ENCODE data around the gene DCUN1D1. TPM values are rescaled to one million over a fixed set of nuclear protein-coding genes. Genes with fewer than 3 reads are reported as not detected.

Gene DCUN1D1
- 10 to 100 TPM; 15.7 to 41.5 (median 31.9) TPM for total RNA-seq
- long read RNA-seq, full-length matches to known transcripts: 1 of 3 reads
- long read RNA-seq, partial matches to known transcripts: 1 of 3 reads
- long read RNA-seq, other reads (novel, unspliced or antisense): 1 of 3 reads

DNA sequence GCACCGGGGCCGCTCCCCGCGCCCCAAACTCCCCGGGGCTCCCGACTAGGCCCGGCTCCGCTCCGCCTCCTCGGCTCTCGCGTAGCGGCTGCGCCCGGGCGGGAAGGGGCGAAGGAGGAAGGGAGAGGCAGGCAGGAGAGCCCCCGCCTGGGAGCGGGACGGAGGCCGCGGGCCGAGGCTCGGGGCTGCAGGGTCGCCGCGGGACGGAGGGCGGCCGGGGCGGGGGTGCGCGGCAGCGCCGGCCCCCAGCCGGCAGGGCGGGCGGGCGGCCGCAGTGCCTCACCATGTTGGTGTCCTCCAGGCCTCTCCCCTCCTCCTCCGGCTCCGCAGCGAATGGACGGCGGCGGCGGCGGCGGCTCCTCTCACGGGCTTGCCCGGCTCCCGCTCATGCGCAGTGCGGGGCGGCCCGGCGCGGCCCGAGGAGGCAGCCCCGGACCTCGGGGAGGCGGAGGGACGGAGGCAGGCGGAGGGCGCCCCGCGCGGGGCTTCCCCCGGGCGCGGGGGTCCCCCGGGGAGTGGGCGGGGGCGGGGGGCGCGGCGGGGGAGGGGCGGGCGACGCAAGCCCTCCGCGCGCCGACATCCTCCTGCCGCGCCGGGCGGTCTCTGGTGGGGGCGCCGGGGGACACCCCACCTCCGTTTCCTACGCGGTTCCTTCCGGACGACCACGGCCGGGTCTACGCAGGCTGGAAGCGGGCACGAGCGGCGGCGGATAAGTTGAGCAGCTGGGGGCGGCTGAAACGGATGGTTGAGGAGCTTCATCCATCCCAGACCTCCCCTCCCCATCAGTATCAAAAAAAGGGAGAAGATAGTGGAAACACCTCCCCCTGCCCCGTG, at the start of gene DCUN1D1:
DCUN1D1 (minus strand) TSS at position 335 of the 834 bp plus-strand sequence; CDS start at position 286, 49 bp downstream.
- TF ChIP-seq, protein P1, sequence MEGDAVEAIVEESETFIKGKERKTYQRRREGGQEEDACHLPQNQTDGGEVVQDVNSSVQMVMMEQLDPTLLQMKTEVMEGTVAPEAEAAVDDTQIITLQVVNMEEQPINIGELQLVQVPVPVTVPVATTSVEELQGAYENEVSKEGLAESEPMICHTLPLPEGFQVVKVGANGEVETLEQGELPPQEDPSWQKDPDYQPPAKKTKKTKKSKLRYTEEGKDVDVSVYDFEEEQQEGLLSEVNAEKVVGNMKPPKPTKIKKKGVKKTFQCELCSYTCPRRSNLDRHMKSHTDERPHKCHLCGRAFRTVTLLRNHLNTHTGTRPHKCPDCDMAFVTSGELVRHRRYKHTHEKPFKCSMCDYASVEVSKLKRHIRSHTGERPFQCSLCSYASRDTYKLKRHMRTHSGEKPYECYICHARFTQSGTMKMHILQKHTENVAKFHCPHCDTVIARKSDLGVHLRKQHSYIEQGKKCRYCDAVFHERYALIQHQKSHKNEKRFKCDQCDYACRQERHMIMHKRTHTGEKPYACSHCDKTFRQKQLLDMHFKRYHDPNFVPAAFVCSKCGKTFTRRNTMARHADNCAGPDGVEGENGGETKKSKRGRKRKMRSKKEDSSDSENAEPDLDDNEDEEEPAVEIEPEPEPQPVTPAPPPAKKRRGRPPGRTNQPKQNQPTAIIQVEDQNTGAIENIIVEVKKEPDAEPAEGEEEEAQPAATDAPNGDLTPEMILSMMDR (IDR thresholded peaks at IDR 0.05): no peak
- TF ChIP-seq POLR2A (IDR thresholded peaks at IDR 0.05): peak; percentile 84
- no peaks in the 10 kb centered on the region for H3K9me3 ChIP-seq

DNA sequence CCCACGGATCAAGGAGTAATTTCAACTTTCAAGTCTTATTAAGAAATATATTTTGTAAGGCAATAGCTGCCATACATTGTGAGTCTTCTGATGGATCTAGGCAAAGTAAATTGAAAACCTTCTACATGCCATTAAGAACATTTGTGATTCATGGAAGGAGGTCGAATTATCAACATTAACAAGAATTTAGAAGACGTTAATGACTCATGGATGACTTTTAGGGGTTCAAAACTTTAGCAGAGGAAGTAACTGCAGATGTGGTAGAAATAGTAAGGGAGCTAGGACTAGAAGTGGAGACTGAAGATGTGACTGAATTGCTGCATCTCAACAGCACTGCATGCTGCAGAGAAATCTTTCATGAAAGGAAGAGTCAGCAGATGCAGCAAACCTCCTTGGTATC, 48.1 kb upstream of the DCUN1D1 start:
- no peaks in the 10 kb centered on the region for H3K27me3 ChIP-seq
- ATAC-seq: no peak
- H3K36me3 ChIP-seq: peaks cover 0 to 6% (median 0%) of the 10 kb centered on the region in 4 donors
- H3K4me3 ChIP-seq: no peak overlapping the region
- 72% methylated on average over 3 of the region's 3 CpGs for WGBS (ENCODE audit: insufficient coverage, low coverage, low lambda C conversion rate, missing lambda C conversion rate)
- intact Hi-C loops (cut with DNase I): no loop called here
- H3K4me1 ChIP-seq: peaks cover 0 to 19% (median 6%) of the 10 kb centered on the region in 4 donors
- H3K27ac ChIP-seq: no peak overlapping the region
- no peak for TF ChIP-seq POLR2A (IDR thresholded peaks at IDR 0.05)
- TF ChIP-seq, protein P1 (IDR thresholded peaks at IDR 0.05): no peak
- DNase-seq: no peak
- H3K9me3 ChIP-seq: no peaks in the 10 kb centered on the region

More for the DNA sequence above, at the start of gene DCUN1D1:
- ATAC-seq: peak; percentile 92 to 96 (median 94)
- Histone ChIP-seq H3K4me1 (peaks cover 0 to 27% (median 8%) of the 10 kb centered on the region in 4 donors), H3K36me3 (no peaks in the 10 kb centered on the region), H3K27ac (peak within 1 kb of the TSS; percentile 78 to 85 (median 80)), H3K27me3 (no peaks in the 10 kb centered on the region), H3K4me3 (peak within 1 kb of the TSS; percentile 89 to 95 (median 92))
- intact Hi-C loops (cut with DNase I): no loop called here
- DNase-seq: peak; percentile 95
- WGBS (ENCODE audit: insufficient coverage, low coverage, low lambda C conversion rate, missing lambda C conversion rate): 0% methylated on average over 3 of the region's 106 CpGs

- H3K4me1 ChIP-seq: peaks cover 0 to 11% (median 4%) of the 10 kb centered on the region in 4 donors
- no peak for ATAC-seq
- TF ChIP-seq, protein P1 (IDR thresholded peaks at IDR 0.05): no peak
- no peak for TF ChIP-seq POLR2A (IDR thresholded peaks at IDR 0.05)
- intact Hi-C loops (cut with DNase I): no loop called here
- no peak overlapping the region for H3K27ac ChIP-seq
- no peaks in the 10 kb centered on the region for H3K27me3 ChIP-seq
- H3K36me3 ChIP-seq: peaks cover 0 to 6% (median under 1%) of the 10 kb centered on the region in 4 donors
- WGBS (ENCODE audit: insufficient coverage, low coverage, low lambda C conversion rate, missing lambda C conversion rate): 100% methylated on average over 1 of the region's 1 CpG
- H3K4me3 ChIP-seq: no peak overlapping the region
- DNase-seq: no peak
- no peaks in the 10 kb centered on the region for H3K9me3 ChIP-seq
These were observed 46.9 kb upstream of the DCUN1D1 start for GRCh38 chr3:183027276-183027675.

- ATAC-seq: peak; percentile 34 to 82 (median 68)
- no peak overlapping the region for H3K4me3 ChIP-seq
- peak overlapping the region in 1 of 3 donors; percentile 19 for H3K27ac ChIP-seq
- H3K4me1 ChIP-seq: peaks cover 0 to 11% (median 3%) of the 10 kb centered on the region in 4 donors
- H3K36me3 ChIP-seq: peaks cover 0 to 38% (median 11%) of the 10 kb centered on the region in 4 donors
- TF ChIP-seq, protein P1 (IDR thresholded peaks at IDR 0.05): no peak
- TF ChIP-seq POLR2A (IDR thresholded peaks at IDR 0.05): no peak
- no peaks in the 10 kb centered on the region for H3K27me3 ChIP-seq
- DNase-seq: no peak
- intact Hi-C loops (cut with DNase I): no loop called here
- WGBS (ENCODE audit: insufficient coverage, low coverage, low lambda C conversion rate, missing lambda C conversion rate): 37% methylated on average over 3 of the region's 3 CpGs
- H3K9me3 ChIP-seq: no peaks in the 10 kb centered on the region
These were observed 42.7 kb upstream of the DCUN1D1 start for GRCh38 chr3:183022936-183023516.
